Smooth muscle cell (in vitro differentiated cells): ENCODE measurements around the gene NR2F6. TPM values are rescaled to one million over a fixed set of nuclear protein-coding genes. Genes with fewer than 3 reads are reported as not detected.

ENCODE experiments used
- DNase-seq: peaks from one replicate; lab custom pipeline; 2025; ENCODE audit not compliant: unreplicated experiment; lab: John Stamatoyannopoulos, UW
- H2AFZ ChIP-seq: fragments of 200-600 bp; sonication (generic); 2 replicates; pipeline ENCODE4 v1.6.0; 2016; ENCODE audit warnings: antibody characterized with exemption, low read depth, mild to moderate bottlenecking
- H3F3A ChIP-seq: fragments of 200-600 bp; sonication (generic); 2 replicates; pipeline ENCODE4 v1.6.0; 2017; ENCODE audit warnings: antibody characterized with exemption, low read depth
- H3K27ac ChIP-seq: fragments of 200-600 bp; sonication (generic); 2 replicates; pipeline ENCODE4 v1.5.1; 2016; ENCODE audit warnings: low read depth, mild to moderate bottlenecking
- H3K27me3 ChIP-seq: fragments of 200-600 bp; sonication (generic); 2 replicates; pipeline ENCODE4 v1.6.1; 2016; ENCODE audit warnings: low read depth, mild to moderate bottlenecking
- H3K36me3 ChIP-seq: fragments of 200-600 bp; sonication (generic); 2 replicates; pipeline ENCODE4 v1.5.1; 2016; ENCODE audit warnings: low read depth
- H3K4me1 ChIP-seq: fragments of 200-600 bp; sonication (generic); 2 replicates; pipeline ENCODE4 v1.5.1; 2016; ENCODE audit warnings: low read depth
- H3K4me2 ChIP-seq: fragments of 200-600 bp; sonication (generic); 2 replicates; pipeline ENCODE4 v1.6.0; 2016; ENCODE audit warnings: mild to moderate bottlenecking
- H3K4me3 ChIP-seq: fragments of 200-600 bp; sonication (generic); 2 replicates; pipeline ENCODE4 v1.5.1; 2016; ENCODE audit warnings: mild to moderate bottlenecking
- H3K79me2 ChIP-seq: fragments of 200-600 bp; sonication (generic); 2 replicates; pipeline ENCODE4 v1.6.0; 2016; ENCODE audit warnings: low read depth, mild to moderate bottlenecking
- H3K9ac ChIP-seq: fragments of 200-600 bp; sonication (generic); 2 replicates; pipeline ENCODE4 v1.6.0; 2016; ENCODE audit warnings: low read depth
- H3K9me3 ChIP-seq: fragments of 200-600 bp; sonication (generic); replicated peaks from 2 replicates; pipeline ENCODE4 v1.5.1; 2016; ENCODE audit warnings: low read depth
- H4K20me1 ChIP-seq: fragments of 200-600 bp; sonication (generic); 2 replicates; pipeline ENCODE4 v1.6.0; 2016; ENCODE audit warnings: low read depth
- CTCF ChIP-seq: fragments of 200-600 bp; sonication (generic); IDR thresholded peaks from 2 replicates; pipeline ENCODE4 v1.5.1; 2017; ENCODE audit warnings: borderline replicate concordance, mild to moderate bottlenecking, antibody characterized with exemption; ENCODE audit not compliant: insufficient read depth, poor library complexity, severe bottlenecking
- WGBS: methylation state at CpG from one replicate; pipeline ENCODE4 v1.1.7; 2016; ENCODE audit warnings: low lambda C conversion rate; 5-methylcytosine and 5-hydroxymethylcytosine counted together
- polyA plus RNA-seq: library from polyadenylated mRNA; unstranded; fragments of >200 nt; fragmentation: Nextera tagmentation; extraction: Ambion mirVana; gene quantifications from 2 replicates; pipeline ENCODE4 v1.2.1, GENCODE V29; 2016
- total RNA-seq: library from RNA; depleted of rRNA; stranded (reverse); fragments of >200 nt; gene quantifications from 2 replicates; pipeline ENCODE4 v1.2.3, GENCODE V29; 2014

NR2F6 gene
- total RNA-seq (47.8 and 57.4 TPM in 2 replicates), polyA plus RNA-seq (99.8 and 104 TPM in 2 replicates)

- Histone ChIP-seq H3K27ac (peak within 1 kb of the TSS; percentile 80), H3K9me3 (no peaks in the 10 kb centered on the region), H2AFZ (peak within 1 kb of the TSS; percentile 1), H3K27me3 (no peaks in the 10 kb centered on the region), H3K9ac (peak within 1 kb of the TSS; percentile 19), H3K79me2 (peaks cover 47% of the 10 kb centered on the region), H4K20me1 (peaks cover 36% of the 10 kb centered on the region), H3K36me3 (no peaks in the 10 kb centered on the region), H3F3A (peaks cover 3% of the 10 kb centered on the region), H3K4me2 (peak within 1 kb of the TSS; percentile 95), H3K4me3 (peak within 1 kb of the TSS; percentile 67), H3K4me1 (peaks cover 24% of the 10 kb centered on the region)
- TF ChIP-seq CTCF, result no peak
- 1% methylated on average over 39 of the region's 72 CpGs for WGBS
- no peak for DNase-seq
Observed at GRCh38 chr19:17245535-17245984, at the start of gene NR2F6. TSS of gene NR2F6 (minus strand) at chr19:17245919. CDS start at chr19:17245220, 699 bp downstream.

- peak; percentile 3 for DNase-seq
- Histone ChIP-seq H3K79me2 (no peaks in the 10 kb centered on the region), H3K9ac (no peak overlapping the region)
Observed at GRCh38 chr19:17294051-17294891, 48.6 kb upstream of the NR2F6 start.

GRCh38 chr19:17293605-17294004 is 47.9 kb upstream of the NR2F6 start:
- no peak for DNase-seq
- Histone ChIP-seq H3K79me2 (no peaks in the 10 kb centered on the region), H4K20me1 (no peaks in the 10 kb centered on the region), H3K27me3 (no peaks in the 10 kb centered on the region), H3K9ac (no peak overlapping the region), H2AFZ (no peak overlapping the region), H3K9me3 (no peaks in the 10 kb centered on the region), H3K4me3 (no peak overlapping the region), H3K4me1 (no peaks in the 10 kb centered on the region), H3K4me2 (peak overlapping the region; percentile 84), H3K27ac (no peak overlapping the region), H3F3A (no peaks in the 10 kb centered on the region), H3K36me3 (no peaks in the 10 kb centered on the region)
- 92% methylated on average over 14 of the region's 14 CpGs for WGBS
- no peak for TF ChIP-seq CTCF

More at GRCh38 chr19:17294051-17294891, 48.6 kb upstream of the NR2F6 start:
- Histone ChIP-seq H3K9me3 (no peaks in the 10 kb centered on the region), H4K20me1 (no peaks in the 10 kb centered on the region), H2AFZ (no peak overlapping the region), H3F3A (no peaks in the 10 kb centered on the region), H3K27ac (no peak overlapping the region), H3K4me3 (no peak overlapping the region), H3K4me2 (no peak overlapping the region), H3K36me3 (no peaks in the 10 kb centered on the region), H3K27me3 (no peaks in the 10 kb centered on the region), H3K4me1 (no peaks in the 10 kb centered on the region)
- 81% methylated on average over 46 of the region's 48 CpGs for WGBS
- no peak for TF ChIP-seq CTCF
